Stimulated activated CD8-positive, alpha-beta memory T cell treated with anti-CD3 and anti-CD28 coated beads, Interleukin-7, amount 100 ng/mL, for 4 hours (primary cell): ENCODE data around the gene LMNA.
"Not testable (repeated sequence)": the region's sequence is repeated elsewhere in the genome, so short reads cannot be mapped to it uniquely, and the experiment has no call there.

Experiments
- DNase-seq, 2 donors: peaks; one replicate each; pipeline ENCODE4 v3.0.0-alpha.2; 2020; ENCODE audit warnings: low read depth in 2 of 2

The LMNA gene

GRCh38 chr1:156122086-156122485 is 7.6 kb downstream of the LMNA start:
- DNase-seq: no peak

DNA sequence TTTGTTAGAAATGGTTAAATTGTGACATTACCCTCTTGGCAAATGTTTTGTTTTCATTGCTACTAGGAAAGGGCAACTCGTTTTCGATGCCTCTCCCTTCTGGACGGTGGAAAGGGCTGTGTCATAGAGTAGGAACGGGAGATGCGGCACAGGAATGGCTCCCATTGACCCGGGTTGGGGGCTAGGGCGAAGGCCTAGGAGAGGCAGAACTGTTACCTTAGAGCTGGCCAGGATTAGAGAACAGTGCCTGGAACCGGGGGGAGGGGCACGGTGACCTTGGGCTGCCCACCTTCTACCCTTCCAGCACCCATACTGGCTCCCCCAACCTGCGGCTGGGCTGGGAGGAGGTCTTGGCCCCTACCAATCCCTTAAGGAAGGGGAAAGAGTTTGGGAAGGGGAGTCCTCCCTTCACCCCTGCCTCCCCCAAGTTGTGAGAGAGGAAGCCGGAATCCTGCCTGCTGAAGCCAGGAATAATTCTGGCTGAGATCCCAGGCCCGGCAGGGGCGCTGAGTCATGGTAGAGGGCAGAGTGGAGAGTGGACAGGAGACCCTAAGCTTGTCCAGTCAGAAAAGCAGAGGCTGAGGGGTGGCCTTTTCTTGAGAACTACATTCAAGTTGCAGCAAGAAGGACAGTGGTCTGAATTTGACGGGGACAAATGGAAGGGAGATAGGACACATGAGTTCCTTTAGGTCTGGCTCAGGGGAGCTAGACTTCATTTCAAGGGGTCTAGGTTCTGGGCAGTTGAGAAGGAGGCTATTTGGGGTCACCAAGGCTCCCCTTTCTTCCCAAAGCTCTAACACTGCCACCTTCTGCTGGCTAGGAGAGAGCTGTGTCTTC is 8.2 kb downstream of the LMNA start:
- no peak for DNase-seq

DNA sequence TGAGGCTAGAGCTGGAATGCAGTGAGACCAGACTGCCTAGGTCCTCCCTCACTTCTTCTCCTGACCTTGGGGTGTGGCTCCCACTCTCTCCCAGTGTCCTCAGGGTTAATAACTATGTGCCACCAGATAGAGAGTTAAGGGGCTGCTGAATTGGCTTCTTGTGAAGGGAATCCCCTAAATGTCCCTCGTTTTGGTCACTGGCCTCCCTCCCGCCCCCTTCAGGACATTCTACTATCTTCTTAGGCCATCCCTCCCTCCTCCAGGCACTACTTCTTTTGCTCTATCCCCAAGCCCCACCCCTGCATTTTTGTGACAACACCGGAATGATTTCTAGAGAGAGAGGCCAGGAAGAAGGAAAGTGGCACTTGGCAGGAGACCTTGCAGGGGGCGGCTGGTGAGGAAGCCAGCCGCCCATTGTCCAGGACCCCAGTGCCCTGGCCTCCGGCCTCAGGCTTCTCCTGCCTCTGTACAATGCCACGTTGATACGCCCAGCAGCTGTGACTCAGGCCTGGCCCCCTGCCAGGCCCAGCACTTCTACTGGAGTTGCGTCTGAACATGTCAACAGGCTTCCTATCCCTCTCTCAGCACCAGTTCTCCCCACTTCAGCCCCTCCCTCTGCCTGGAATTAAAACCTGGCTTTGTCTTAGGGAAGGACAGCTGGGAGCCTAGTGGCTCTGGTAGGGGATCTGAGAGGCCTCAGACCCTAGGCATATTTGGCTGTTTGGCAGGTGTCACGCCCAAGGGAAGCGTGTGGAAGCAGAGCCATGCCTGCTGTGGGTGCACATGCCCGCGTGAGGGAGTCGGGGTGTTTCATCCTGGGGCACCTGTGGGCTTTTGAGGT is 9.1 kb downstream of the LMNA start:
- DNase-seq: peak in 1 of 2 donors; percentile 61

DNA sequence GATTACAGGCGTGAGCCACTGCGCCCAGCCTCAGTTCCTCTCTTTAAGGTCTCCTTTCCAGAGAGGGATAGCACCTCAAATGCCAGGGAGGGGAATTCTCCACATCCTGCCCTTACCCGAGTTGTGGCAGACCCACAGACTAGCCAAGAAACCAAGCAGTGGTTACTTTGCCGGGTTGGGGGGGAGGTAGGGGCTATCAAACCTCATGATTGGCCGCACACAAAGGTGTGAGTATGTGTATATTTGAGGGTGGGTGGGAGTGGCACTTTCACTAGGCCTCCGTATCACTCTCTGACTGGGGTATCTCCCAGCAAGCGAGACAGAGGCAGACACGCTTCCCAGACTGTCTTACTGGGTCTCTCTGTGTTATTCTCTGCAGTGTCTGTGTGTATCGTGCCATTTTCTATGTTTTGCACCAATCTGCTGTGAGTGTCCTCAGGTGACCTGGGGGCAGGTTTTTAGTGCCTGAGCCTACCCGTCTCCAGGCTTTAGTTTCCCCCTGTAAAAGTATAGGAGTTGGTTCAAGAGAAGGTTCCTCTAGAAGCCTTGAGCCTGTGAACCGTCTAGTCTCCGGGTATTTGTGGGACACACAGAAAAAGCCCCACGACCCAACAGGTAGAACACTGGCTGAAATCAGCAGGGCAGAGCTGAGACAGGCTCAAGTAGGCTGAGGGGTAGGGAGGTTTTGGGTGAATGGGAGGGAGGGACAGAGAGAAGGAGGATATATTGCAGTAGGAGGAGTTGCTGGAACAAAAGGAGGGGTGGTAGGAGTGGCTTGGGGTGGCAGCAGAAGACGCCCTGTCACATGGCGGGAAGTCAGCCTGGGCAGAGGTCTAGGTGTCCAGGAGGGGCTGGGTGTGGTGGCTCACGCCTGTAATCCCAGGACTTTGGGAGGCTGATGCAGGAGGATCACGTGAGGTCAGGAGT is 10.3 kb downstream of the LMNA start:
- DNase-seq: no peak

GRCh38 chr1:156125544-156125943 is 11.0 kb downstream of the LMNA start:
- DNase-seq: not testable (repeated sequence)

DNA sequence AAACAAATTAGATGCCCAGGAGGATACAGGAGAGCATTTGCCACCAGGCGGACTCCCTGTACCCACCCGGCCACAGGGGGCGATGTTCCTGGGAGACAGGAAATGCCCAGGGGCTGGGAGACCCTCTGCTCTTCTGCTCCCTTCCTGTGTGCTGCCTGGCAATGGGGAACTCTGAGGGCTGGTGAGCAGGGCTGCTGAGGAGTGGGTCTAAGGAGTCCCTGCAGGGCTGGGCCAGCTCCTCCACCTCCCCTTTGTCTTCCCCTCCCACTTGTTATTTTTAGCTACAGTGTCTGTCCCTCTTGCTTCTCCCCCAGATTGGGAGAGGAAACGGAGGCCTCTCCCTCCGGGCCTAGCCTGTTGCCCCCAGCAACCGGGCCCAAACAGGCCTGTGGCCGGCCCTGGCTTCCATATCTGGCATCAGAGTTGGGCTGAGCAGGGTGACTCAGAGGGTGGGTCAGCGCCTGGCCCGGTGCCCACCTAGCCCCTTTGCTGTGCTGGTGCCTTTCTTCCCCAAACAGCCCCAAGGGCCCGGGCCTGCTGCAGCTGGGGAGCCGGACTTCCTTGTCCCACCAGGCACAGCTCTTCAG is 11.6 kb downstream of the LMNA start:
- peak in 1 of 2 donors; percentile 50 for DNase-seq

- peak; percentile 74 to 75 for DNase-seq
Measured at GRCh38 chr1:156126630-156127534, 12.4 kb downstream of the LMNA start.

- no peak for DNase-seq
Measured at GRCh38 chr1:156128308-156128653, 13.8 kb downstream of the LMNA start.

DNA sequence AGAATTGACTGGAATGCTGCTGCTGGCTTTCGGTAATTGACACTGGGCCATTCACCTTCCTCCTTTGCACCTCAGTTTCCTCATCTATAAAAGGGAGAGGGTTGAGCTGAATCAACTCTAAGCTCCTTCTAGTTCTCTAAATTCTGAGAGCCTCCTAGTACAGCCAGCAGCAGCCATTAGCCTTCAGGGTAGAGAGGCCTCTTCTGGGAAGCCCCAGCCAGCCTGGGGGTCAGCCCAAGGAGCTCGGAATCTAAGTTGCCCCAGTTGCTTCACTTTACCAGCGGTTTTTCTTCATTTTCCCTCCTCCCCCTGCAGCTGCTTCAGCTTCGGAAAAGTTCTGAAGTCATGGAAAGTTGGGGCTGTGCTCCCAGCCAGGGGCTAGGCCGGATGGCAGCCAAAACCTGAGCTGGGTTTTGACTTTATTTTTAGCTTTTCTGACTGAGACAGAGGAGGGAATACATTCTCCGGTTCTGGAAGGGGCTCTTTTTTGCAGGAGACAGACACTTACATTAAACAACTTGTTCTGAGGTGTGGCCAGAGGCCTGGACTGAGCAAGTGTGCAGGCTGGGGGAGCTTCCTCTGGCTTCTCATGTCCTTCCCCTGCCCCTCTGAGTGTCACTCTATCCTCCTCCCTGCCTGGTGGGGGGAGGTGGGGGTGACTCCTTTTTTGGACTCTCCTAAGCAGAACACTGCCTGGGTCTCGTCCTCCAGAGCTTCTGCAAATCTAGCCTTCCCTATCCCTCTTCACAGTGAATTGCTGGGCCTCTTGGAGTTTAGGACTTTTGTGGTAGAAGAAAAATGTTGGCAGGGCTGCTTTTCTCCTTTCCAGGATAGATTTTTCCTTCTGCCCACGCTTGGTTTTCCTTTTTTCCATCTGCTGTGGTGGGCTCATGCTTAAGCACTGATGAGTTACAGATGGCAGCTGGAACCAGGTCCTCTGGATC is 14.4 kb downstream of the LMNA start:
- DNase-seq: no peak

DNA sequence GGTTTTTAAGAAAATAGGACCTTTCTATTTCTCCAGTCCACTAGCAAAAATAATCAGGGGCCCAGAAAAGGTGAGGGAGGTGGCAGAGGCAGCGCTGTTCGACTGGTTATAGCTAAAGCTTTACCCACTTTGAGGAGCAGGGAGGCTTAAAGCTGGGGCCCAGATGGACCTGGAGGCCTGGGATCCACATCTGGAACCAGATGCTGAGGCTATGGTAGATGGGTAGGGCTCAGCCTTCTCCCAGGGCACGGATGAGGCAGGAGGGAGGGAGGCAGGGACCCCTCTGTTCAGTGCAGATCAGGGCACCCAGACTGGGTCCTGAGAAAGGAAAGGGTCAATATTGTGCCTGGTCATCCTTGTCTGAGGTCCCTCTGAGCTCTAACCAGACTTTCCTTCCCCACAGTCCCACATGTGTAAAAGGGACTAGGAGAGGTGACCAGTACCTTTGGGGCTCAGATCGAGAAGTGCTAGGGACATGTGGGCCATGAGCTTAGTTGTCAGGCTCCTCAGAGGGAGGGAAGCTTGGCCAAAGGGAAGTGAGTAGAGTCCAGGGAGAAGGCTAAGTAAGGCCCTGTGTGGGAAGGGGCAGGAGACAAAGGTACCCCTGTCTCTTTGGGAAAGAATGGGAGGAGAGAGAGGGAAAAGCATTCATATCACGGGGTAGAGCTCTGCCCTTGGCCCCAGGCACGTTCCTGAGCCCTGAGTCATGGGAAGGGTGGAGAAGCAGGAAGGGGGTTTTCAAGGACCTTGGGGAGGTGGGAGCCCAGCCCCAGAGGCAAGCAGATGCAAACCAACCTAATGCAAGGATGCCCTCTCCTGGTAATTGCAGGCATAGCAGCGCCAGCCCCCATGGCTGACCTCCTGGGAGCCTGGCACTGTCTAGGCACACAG is 15.4 kb downstream of the LMNA start:
- DNase-seq: peak in 1 of 2 donors; percentile 59

DNA sequence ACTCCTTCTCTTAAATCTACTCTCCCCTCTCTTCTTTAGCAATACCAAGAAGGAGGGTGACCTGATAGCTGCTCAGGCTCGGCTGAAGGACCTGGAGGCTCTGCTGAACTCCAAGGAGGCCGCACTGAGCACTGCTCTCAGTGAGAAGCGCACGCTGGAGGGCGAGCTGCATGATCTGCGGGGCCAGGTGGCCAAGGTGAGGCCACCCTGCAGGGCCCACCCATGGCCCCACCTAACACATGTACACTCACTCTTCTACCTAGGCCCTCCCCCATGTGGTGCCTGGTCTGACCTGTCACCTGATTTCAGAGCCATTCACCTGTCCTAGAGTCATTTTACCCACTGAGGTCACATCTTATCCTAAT is 16.0 kb downstream of the LMNA start:
- no peak for DNase-seq

DNA sequence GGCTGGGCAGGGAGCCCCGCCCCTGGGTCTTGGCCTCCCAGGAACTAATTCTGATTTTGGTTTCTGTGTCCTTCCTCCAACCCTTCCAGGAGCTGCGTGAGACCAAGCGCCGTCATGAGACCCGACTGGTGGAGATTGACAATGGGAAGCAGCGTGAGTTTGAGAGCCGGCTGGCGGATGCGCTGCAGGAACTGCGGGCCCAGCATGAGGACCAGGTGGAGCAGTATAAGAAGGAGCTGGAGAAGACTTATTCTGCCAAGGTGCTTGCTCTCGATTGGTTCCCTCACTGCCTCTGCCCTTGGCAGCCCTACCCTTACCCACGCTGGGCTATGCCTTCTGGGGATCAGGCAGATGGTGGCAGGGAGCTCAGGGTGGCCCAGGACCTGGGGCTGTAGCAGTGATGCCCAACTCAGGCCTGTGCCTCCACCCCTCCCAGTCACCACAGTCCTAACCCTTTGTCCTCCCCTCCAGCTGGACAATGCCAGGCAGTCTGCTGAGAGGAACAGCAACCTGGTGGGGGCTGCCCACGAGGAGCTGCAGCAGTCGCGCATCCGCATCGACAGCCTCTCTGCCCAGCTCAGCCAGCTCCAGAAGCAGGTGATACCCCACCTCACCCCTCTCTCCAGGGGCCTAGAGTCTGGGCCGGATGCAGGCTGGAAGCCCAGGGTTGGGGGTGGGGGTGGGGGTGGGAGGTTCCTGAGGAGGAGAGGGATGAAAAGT is 20.4 kb downstream of the LMNA start:
- no peak for DNase-seq

DNA sequence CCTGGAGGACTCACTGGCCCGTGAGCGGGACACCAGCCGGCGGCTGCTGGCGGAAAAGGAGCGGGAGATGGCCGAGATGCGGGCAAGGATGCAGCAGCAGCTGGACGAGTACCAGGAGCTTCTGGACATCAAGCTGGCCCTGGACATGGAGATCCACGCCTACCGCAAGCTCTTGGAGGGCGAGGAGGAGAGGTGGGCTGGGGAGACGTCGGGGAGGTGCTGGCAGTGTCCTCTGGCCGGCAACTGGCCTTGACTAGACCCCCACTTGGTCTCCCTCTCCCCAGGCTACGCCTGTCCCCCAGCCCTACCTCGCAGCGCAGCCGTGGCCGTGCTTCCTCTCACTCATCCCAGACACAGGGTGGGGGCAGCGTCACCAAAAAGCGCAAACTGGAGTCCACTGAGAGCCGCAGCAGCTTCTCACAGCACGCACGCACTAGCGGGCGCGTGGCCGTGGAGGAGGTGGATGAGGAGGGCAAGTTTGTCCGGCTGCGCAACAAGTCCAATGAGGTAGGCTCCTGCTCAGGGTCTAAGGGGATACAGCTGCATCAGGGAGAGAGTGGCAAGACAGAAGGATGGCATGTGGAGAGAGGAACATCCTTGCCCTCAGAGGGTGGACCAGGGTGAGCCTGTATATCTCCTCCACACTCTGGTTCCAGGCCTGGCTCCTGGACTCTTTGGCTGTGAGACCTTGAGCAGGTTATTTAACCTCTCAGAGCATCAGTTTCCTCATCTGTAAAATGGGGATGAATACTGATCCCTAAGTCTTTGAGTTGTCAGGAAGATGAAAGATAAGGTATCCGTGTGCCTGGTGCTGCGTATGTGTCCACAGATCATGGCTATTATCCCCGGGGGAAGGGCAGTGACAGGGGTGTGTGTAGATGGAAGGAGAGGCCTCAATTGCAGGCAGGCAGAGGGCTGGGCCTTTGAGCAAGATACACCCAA is 21.7 kb downstream of the LMNA start:
- DNase-seq: no peak

GRCh38 chr1:156136970-156137483 is 22.5 kb downstream of the LMNA start:
- no peak for DNase-seq

- no peak for DNase-seq
Measured at GRCh38 chr1:156138458-156138867, 24.0 kb downstream of the LMNA start.
